ENCODE results near the gene OVCH1.

DNA sequence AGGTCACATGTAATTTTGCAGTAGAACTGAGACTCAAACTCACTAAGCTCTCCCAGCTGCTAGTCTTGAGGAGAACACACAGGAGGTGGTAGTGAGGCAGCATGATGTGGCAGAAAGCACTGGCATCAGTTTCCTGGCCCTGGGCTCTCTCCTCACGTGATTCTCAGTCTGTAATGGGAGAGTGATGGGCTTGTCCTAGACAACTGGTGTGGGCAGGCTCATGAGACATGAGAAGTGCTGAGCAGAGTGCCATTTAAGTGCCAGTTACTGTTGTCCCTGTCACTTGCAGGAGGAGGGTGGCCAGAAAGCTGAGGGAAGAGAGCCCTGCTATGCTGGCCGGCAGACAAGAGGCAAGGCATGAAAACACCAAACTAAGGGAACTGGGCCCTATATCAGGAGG, 48.5 kb upstream of the OVCH1 start:
- TF ChIP-seq, protein P1, sequence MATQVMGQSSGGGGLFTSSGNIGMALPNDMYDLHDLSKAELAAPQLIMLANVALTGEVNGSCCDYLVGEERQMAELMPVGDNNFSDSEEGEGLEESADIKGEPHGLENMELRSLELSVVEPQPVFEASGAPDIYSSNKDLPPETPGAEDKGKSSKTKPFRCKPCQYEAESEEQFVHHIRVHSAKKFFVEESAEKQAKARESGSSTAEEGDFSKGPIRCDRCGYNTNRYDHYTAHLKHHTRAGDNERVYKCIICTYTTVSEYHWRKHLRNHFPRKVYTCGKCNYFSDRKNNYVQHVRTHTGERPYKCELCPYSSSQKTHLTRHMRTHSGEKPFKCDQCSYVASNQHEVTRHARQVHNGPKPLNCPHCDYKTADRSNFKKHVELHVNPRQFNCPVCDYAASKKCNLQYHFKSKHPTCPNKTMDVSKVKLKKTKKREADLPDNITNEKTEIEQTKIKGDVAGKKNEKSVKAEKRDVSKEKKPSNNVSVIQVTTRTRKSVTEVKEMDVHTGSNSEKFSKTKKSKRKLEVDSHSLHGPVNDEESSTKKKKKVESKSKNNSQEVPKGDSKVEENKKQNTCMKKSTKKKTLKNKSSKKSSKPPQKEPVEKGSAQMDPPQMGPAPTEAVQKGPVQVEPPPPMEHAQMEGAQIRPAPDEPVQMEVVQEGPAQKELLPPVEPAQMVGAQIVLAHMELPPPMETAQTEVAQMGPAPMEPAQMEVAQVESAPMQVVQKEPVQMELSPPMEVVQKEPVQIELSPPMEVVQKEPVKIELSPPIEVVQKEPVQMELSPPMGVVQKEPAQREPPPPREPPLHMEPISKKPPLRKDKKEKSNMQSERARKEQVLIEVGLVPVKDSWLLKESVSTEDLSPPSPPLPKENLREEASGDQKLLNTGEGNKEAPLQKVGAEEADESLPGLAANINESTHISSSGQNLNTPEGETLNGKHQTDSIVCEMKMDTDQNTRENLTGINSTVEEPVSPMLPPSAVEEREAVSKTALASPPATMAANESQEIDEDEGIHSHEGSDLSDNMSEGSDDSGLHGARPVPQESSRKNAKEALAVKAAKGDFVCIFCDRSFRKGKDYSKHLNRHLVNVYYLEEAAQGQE (IDR thresholded peaks at IDR 0.05; ENCODE audit: insufficient read depth in 1 of 2, low read depth in 2 of 2, low read length in 2 of 2), result no peak
- TF ChIP-seq SIN3A (IDR thresholded peaks at IDR 0.05; ENCODE audit: borderline replicate concordance, insufficient read depth, low read length) (no peak), POLR2AphosphoS5 (IDR thresholded peaks at IDR 0.05; ENCODE audit: low read depth, low read length) (no peak), TAF1 (IDR thresholded peaks at IDR 0.05; ENCODE audit: borderline replicate concordance, insufficient read depth, low read length) (no peak)
